Measurements from ENCODE around the gene LYZL6.
"Not testable (repeated sequence)": the region's sequence is repeated elsewhere in the genome, so short reads cannot be mapped to it uniquely, and the experiment has no call there.

Gene LYZL6

DNA sequence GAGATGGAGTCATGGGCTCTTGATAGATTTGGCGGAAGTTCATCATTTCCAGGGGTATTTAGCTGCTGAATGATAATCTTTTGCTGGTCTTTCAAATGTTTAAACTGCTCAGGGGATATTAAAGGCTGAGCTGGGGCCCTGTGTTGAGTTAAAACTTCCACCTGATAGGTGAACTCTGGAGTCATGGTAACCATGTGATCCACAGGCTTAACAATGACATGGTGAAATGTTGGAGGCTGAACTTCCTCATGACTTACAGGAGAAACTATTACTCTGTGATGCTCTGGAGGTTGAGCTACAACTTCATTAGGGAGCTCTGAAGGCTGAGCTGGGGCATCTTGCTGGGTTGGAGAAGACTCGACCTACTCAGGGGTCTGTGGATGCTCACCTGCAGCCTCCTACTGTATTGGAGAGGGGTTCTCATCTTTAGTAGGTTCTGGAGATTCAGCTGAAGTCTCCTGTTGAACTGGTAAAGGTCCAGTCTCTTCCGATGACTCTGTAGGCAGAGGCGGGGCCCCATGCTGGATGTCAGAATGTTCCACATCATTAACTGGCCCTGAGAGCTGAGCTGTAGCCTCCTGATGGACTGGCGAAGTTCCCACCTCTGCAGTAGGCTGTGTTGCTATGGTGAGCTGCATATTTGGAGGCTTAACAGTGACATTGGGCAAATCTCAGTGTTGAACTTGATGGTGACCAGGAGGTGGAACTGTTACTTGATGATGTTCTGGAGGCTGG, 37.2 kb downstream of the LYZL6 start:
- DNase-seq = no peak

DNA sequence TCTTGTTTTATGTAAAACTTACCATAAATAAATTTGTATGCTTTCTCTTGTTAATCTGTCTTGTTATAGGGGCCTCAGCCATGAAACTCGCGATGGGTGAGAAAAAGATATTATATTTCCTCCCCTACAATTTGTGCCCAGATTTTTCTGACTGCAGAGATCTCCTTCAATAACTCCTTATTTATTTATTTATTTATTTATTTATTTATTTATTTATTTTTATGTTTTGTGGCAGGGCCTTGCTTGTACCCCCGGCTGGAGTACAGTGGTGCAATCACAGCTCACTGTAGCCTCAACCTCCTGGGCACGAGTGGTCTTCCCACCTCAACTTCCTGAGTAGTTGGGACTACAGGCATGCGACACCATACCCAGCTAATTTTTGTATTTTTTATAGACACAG, 40.1 kb downstream of the LYZL6 start:
- DNase-seq = no peak

DNA sequence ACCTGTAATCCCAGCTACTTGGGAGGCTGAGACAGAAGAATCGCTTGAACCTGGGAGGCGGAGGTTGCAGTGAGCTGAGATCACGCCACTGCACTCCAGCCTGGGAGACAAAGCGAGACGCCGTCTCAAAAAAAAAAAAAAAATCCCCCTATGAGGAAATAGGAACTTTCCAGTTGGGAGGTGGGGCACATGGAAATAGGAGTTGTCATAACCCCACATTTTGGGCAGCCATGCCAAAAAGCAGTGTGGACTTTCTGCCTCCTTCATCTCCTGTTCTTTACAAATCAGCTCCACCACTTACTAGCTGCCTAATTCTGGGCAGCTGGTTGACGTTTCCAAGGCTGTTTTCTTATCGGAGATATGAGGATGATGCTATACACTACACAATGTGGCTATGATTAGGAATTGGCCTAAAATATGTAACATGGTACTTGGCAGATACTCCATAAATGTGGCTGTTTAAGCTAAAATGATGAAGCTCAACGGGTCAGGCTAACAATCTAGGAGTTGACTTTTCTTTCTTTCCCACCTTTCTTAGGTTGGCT, 41.8 kb downstream of the LYZL6 start:
- no peak for DNase-seq

DNA sequence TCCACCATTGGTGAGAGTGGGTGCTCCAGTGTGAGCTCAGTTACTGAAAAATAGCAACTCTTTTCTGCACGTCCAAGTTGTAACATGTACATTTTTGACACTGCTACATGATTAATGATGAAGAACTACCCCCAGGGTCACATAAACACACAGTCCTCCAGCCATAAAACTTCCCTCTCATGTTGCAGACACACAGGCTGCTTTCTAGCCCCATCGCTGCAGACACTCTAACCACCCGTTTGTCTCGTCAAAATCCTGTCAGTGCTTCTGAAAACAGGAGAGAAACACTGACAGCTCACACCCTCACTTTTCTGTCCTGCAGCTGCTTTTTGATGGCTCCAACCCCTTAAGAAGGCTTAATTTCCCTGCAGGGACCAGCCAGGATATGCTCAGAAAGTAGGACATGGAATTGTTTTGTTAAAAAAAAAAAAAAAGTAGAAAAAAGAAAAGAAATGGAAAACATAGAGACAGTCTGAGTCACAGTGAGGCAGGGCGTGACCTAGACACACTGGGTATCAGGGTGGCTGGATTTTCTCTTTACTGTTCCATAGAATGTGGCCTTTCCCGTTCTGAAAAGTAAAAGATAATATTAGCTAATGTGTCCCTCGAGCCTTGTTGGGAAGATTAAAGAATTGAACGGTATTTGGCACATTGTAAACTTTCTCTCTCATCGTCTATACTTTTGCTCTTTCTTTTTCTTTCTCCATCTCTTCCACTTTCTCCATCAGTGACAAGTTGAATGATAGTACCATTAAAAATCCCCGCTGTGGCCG, 42.6 kb downstream of the LYZL6 start:
- no peak for DNase-seq

DNA sequence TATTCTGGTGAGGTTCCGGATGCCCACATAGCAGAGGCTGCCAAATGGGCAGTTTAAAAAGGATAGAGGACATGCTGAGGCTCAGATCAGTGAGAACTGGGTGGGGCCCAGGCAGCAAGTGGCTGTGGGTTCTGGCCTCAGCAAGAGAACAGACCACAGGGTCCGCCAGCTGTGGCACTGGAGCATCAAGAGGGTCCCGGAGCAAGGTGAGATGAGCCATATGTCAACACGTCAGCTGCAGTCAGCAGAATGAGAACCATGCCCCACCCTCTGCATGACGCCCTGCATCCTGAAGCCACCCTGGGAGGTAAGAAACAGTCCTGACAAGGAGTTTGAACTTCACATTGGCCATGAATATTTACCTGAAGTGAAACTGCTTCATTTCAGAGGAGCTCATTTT, 43.2 kb downstream of the LYZL6 start:
- no peak for DNase-seq

DNA sequence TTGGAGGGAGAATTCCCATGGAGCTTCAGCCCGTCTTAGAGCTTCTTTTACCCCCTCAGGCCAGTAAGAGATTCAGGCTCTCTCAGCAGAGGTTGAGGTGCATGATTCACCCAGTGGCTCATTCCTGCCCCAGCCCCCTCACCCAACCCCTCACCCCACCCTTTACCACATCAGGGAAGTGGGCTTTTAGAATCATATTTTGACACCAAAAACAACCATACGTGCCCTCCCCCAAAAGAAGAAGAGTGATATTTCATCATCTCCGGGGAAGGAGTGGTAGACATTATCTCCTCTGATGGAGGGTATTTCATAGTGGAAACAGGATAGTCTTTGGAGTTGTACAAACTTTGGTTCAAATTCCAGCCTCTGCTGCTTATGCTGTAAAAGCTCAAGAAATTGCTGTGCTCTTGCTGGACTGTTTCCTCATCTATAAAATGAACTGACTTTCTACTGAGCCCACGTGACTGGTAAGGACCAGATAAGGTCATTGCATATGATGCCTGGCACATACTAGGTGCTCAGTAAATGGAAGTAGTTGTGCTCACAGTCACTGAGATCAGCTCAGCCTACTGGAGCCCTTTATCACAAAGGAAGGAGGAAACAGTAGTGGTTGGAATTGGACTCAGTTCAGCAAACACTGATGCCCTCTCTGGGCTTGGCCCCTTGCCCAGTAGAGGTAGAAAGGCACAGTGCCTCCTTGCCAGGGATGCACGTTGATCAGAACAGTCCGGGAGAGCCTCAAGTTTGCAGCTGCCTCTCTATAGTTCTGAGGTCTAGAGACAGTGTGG, 45.0 kb downstream of the LYZL6 start:
- no peak for DNase-seq

DNA sequence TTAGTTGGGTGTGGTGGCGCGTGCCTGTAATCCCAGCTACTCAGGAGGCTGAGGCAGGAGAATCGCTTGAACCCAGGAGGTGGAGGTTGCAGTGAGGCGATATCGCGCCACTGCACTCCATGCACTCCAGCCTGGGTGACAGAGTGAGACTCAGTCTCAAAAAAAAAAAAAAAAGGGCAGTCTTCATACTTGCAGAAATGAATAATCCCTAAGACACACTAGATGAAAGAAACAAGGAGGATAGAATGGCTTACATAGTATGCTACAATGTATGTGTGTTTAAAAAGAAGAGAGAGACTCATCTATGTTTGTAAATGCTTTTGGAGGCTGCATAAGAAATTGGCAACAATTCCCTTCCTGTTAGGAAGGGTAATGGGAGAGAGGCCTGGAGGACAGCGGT, 45.7 kb downstream of the LYZL6 start:
- DNase-seq = not testable (repeated sequence)

DNA sequence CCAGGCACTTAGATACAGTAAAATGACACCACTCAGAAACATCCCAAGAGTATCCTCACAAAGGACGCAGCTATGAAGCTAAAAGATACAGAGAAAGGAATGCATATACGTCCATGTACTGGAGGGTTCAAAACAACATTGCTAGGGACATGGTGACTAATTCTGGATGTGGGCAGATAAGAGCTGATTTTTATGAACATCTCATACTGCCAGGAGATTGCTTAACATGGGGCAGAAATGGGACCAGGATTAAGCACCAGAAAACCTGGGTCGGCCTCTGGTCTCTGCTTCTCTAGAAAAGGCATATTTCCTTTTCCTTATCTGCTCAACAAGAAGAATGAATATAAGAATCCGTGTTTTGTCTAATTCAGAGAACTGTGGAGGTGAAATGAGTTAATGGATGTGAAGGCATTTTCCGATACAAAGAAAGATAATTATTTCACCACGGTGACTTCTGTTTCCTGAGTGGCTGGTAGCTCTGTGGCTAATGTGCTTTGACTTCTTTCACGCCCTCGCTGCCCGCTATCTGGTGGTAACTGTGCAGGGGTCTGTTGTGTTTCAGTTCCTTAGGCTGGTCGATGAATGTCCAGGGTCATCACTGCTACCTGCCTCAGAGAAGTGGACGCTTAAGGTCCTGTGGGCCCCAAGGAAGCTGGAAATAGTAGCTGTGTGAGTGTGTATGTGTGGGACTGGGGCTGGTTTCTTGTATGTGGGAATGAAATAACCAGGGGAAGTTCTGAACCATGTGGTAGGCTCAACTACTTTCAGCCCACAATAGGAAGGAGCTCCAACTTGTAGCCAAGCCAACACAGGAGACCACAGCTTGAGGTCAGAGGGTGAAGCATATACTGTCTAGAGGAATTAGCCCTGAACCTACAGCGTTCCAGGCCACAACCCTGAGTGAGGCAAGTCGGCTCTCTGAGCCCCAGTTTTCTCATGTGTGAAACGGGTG, 47.6 kb downstream of the LYZL6 start:
- DNase-seq = no peak

DNA sequence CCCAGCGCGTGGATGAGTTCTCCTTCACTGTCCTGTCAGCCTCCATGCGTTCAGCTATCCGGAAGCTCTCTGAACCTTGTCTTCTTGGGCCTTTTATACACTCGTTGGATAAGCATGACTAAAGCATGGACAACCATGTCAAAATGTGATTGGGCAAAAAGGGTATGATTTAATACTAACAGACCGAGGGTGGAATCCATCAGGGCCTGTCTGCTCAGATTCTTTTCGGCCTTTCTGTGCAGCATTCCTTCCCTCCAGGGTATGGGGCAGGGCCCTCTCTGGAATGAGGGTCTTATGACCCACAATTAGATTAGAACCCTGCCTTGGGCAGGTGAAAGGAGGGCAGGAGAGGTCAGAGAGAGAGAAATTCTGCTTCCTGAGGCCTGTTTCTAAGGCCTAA, 49.3 kb downstream of the LYZL6 start:
- no peak for DNase-seq

DNA sequence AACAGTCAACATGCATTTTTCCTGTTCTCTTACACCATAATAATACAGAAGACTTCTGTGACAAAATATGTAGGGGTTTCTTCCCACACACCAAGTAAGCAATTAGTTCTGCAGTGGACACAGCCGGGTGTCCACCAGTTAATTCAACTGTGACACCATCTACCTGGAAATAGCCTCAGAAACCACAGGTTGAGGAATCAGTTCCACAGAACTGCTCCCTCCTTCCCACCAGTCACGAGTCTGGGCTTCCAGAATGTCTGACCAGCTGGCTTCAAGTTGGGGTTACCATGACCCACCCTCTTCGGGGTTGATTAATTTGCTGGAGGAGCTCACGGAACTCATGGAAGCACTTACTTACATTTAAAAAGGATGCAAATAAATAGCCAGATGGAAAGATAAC, 49.8 kb downstream of the LYZL6 start:
- no peak for DNase-seq

DNA sequence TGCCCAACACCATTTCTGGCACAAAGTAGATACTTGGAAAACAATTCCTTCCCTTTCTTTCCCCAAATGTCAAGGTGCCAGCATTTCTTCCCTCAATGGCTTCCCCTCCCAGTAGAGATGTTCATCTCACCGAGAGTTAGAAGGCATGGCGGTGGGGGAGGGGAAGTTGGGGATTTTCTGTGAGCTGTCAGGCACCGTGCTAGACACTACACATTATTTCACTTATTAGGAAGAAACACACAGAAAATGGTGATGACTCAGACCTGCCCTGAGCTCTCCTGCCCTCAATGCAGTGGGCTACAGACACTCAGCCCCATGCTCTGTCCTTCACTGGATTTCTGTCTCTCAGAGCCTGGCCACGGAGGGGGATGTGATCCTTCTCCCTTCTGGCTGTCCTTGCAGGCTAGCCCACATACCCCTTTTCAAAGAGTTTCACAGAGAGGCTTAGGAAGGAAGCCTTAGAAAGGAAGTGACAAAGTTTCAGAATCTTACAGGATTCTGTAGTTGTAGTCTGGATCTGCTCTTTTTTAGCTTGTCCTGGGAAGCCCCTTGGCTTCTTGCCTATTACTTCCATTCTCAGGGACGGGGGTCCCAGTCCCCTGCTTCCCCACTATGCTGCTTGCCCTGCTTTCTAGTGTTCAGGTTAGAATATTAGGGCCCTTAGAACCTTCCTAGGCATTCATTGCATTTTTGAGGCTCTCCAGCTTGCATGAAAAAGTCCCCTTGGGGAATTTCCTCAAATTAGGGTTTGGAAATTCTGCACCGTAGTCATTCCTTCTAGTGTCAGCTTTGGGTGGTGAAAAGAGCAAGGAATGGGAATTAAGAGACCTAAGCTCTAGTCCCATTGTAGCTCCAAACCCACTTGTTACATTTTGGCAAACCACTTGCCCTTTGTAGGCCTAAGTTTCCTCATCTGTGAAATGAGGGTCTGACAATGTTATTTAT, 51.1 kb downstream of the LYZL6 start:
- no peak for DNase-seq

DNA sequence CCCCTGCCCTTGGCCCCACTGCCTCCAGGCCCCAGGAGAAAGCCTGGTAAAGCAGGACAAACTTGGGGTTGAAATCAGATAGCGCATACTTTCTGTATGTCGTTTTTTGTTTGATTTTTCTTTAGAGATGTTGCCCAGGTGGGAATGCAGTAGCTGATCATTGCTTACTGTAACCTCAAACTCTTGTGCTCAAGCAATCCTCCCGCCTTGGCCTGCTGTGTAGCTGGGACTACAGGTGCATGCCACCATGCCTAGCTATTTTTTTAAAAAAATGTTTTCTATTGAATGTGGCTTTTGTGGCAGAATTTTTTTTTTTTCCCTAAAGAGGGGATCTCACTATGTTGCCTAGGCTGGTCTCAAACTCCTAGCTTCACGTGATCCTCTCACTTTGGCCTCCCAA, 52.2 kb downstream of the LYZL6 start:
- DNase-seq = no peak

DNA sequence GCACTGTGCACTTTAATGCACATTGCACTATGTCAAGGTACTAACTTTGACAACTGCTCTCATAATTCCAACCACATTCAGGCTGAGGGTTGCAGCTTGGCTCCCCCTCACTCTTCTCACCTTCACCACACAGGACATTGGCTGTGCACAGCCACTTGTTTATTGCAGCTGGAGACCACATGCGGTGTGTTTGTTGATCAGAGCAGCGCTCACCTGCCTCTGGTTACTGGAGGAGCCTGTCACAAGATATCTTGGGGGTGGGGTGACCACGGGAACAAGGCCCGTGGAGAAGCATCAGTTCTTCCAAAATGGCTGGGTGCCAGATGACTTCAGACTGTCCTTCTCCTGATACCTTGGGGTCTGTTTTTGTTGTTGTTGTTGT, 52.7 kb downstream of the LYZL6 start:
- DNase-seq = no peak

DNA sequence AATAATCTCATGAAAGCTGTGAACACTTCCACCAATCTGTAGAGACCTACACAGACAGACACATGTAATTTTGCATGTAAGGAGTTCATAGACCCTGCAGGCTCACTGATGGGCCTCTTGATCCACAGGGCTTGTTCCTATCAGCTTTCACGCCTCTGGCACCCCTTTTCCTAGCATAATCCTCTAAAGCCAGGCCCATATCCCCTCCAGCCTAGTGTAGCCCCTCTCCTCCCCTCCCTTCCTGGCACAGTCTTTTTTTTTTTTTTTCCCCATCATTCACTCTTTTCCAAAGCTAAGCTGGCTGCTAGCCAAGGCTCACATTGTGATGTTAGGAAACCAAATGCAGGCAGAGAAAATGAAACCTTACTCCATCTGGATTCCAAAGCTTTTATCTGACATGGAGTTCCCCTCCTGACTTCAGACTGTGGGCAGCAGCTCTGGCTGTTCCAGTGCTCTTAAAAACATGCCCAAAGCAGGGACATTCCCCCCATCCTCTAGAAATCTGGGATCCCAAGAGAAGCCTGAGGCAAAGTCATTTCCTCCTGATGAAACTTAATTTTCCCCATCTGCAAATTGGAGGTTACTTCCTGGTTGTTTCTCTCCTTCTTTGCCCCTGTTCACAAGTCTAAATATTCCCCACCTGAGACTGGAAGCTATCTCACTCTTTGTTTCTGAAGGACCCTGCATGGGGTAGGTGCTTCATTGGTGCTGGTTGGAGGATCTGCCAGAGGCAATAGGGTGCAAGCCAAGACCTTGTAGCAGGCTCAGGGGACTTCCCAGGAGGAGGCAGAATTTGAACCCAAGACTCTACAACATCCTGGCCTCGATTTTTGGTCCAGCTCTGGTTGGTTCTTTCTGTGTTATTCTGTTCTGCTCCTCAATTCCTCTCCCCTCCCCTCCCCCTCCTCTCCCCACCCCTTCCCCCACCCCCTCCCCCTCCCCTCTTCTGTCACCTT, 53.4 kb downstream of the LYZL6 start:
- DNase-seq = no peak

DNA sequence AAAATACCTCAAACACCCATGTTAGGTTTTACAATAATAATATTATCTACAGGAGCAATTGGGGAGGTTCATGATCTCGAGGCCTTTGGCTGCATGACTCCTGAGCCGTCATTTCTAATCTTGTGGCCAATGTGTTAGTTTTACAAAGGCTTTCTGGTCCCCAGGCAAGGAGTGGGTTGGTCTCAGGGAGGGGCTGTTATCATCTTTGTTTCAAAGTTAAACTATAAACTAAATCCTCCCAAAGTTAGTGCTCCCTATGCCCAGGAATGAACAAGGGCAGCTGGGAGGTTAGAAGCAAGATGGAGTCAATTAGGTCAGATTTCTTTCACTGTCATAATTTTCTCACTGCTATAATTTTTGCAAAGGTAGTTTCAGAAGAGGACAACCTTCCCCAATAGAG, 54.3 kb downstream of the LYZL6 start:
- no peak for DNase-seq
